GM19025 (cell line): ENCODE measurements around the gene PAGR1.
"Not testable (repeated sequence)": the region's sequence is repeated elsewhere in the genome, so short reads cannot be mapped to it uniquely, and the experiment has no call there.

Source experiments
- ATAC-seq: cut with Tn5 transposase; IDR thresholded peaks from one replicate; pipeline ENCODE4 v1.9.1; 2021; ENCODE audit warnings: mild to moderate bottlenecking, low read depth, moderate library complexity; ENCODE audit not compliant: unreplicated experiment

Gene PAGR1

DNA sequence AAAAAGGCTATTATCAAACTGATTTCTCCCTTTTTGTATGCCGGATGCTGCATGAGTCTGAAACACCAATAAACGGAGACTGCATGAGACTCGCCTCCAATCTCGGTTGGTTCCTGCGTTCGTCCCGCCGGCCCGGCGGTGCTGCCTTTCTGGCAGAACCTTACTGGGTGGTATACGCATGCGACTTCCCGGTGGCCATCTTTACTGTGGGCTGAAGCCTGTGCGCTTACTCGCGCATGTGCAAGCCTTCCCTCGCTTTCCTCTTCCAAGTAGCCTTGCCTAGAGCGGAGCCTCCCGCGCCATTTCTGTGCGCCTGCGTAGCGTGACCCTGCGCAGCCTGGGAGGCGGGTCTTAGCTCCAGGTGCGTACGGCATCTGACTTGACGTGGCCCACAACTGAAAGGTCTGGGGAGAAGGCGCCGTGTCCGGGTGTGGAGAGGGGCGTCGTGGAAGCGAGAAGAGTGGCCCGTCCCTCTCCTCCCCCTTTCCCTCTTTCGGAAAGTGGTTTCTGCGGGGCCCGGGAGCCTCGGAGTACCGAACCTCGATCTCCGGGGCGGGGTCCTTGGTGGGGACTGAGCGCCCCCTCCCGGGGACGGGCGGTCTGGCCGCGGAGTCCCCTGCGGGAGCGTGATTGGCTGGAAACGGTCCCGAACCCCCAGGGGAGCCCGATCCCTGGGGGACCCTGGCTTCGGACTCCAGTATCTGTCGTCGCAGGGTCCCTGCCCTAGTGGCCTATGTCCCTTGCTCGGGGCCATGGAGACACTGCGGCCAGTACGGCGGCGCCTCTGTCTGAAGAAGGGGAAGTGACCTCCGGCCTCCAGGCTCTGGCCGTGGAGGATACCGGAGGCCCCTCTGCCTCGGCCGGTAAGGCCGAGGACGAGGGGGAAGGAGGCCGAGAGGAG is at the start of gene PAGR1:
Gene PAGR1 (plus strand): TSS at position 360 of the 901 bp plus-strand sequence. CDS start 374 bp downstream, at position 734.
- peak; percentile 51 for ATAC-seq

- ATAC-seq: no peak
Measured at GRCh38 chr16:29766571-29766970, 49.4 kb upstream of the PAGR1 start.

GRCh38 chr16:29767062-29767461 is 48.9 kb upstream of the PAGR1 start:
- no peak for ATAC-seq

DNA sequence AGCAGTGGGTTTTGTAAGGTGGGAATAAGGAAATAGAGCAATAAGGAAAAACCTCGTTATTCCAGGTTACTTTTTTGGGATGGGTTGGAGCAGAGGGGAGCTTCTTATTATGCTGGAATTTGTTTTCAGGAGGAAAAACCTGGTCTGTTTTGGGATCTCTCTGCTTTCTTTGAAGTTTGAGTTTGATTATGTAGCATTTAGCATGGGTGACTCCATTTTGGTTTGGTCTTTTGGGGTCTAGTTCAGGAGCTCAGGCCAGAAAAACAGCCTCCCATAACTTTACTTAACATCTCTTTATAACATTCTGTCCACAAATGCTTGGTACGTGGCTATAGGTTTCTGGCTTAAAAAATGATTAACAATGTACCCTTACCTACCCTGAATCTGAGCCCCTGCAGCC is 46.4 kb upstream of the PAGR1 start:
- ATAC-seq: no peak

GRCh38 chr16:29770250-29770929 is 45.6 kb upstream of the PAGR1 start:
- ATAC-seq: no peak

GRCh38 chr16:29772330-29772729 is 43.6 kb upstream of the PAGR1 start:
- ATAC-seq: not testable (repeated sequence)

GRCh38 chr16:29774730-29775129 is 41.2 kb upstream of the PAGR1 start:
- no peak for ATAC-seq

DNA sequence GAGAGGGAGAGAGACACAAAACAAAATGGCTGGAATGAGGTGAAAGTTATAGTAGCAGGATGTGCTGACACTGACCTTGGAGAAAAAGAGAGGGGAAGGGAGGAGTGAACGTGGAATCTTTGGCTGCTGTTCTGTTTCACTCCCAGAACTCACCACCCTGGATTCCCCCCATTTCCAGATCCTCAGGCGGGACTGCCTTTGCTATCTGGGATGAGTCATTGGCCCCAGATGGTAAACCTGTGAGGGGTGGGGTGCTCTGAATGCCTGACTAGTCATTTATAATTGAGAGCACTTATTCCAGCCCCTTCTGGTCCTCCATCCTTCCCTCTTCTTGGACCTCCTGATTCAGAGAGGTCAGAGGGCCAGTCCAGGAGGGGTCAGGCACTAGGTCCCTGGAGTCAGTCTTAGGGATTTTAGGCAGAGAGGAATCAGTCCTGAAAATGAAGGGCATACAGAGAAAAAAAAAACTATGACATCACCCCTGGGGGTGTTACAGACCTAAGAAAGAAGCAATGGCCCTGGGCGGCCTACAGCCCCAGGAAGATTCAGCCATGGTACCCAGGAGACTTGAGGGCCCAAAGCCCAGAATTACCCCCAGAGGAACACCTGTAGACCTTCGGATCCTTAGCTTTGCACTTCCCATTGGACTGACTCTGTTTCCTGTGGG is 40.1 kb upstream of the PAGR1 start:
- ATAC-seq: no peak

DNA sequence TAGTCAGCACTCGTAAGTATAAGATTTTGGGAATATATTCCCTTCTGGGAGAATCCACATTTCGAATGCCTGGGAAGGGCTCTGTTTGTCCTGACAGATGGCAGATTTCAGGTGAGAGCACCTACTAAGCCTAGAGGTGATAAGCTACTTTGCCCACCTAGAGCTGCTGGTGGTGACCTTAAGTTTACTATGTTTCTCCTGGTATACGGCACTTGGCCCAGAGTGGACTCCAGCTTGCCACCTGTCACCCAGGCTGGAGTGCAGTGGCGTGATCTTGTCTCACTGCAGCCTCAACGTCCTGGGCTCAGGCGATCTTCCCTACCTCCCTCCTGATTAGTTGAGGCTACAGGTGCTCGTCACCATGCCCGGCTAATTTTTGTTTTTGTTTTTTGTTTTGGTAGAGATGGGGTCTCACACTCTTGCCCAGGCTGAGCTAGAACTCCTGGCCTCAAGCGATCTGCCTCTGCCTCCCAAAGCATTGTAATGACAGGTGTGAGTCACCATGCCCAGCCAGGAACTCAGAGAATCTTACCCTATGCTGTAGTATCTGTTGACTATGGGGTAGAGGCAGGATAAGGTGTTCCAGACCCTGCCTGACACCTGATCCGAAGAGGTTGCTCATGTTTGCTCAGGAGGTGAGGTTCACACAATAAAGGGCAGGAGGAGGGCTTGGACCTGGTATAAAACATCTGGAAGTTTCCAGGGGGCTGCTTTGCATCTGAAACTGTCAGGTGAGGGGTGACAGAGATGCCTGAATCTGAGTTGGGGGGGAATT is 38.2 kb upstream of the PAGR1 start, which contains the start of gene ZG16:
Gene ZG16 (plus strand): TSS at position 681 of the 775 bp plus-strand sequence. CDS start 1,011 bp downstream, outside the sequence.
- ATAC-seq: no peak

GRCh38 chr16:29779474-29779873 is 36.5 kb upstream of the PAGR1 start:
- no peak for ATAC-seq

DNA sequence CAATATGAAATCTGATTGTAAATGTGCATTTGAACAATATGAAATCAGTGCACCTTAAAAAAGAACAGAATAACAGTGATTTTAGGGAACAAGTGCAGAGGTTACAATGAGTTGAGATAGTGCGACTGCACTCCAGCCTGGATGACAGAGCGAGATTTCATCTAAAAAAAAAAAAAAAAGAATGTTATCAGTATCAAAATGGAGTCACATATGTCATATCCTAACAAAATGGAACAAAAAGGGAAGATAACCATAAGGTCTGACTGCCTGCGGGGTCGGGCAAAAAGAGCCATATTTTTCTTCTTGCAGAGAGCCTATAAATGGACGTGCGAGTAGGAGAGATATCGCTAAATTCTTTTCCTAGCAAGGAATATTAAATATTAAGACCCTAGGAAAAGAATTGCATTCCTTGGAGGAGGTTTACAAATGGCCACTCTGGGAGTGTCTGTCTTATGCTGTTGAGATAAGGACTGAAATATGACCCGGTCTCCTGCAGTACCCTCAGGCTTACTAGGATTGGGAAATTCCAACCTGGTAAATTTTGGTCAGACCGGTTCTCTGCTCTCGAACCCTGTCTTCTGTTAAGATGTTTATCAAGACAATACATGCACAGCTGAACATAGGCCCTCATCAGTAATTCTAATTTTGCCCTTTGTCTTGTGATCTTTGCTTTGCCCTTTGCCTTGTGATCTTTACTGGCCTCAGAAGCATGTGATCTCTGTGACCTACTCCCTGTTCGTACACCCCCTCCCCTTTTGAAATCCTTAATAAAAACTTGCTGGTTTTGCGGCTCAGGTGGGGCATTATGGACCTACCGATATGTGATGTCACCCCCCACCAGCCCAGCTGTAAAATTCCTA is 32.6 kb upstream of the PAGR1 start:
- not testable (repeated sequence) for ATAC-seq

DNA sequence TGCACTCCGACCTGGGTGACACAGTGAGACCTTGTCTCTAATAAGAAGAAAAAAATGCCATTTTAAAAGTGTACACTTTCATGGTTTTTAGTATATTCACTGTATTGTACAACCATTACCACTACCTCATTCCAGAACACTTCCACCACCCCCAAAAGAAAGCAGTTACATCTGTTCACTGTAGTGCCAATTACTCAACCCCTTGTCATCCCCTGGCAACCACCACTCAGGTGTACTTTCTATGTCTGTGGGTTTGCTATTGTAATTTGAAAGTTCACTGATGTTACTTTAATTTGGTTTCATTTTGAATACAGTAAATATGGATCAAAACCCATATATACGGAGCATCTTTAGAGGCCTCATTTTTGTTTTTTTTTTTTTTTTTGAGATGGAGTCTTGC is 31.8 kb upstream of the PAGR1 start:
- ATAC-seq: no peak

- no peak for ATAC-seq
Measured at GRCh38 chr16:29784901-29785500, 31.0 kb upstream of the PAGR1 start.

DNA sequence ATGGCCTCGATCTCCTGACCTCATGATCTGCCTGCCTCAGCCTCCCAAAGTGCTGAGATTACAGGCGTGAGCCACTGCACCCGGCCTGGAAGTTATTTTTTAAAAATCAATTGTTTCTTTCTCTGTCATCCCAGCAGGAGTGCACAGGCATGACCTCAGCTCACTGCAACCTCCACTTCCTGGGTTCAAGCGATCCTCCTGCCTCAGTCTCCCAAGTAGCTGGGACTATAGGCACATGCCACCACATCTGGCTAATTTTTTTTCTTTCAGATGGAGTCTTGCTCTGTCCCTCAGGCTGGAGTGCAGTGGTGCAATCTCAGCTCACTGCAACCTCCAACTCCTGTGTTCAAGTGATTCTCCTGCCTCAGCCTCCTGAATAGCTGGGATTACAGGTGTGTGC is 28.8 kb upstream of the PAGR1 start:
- ATAC-seq: not testable (repeated sequence)

DNA sequence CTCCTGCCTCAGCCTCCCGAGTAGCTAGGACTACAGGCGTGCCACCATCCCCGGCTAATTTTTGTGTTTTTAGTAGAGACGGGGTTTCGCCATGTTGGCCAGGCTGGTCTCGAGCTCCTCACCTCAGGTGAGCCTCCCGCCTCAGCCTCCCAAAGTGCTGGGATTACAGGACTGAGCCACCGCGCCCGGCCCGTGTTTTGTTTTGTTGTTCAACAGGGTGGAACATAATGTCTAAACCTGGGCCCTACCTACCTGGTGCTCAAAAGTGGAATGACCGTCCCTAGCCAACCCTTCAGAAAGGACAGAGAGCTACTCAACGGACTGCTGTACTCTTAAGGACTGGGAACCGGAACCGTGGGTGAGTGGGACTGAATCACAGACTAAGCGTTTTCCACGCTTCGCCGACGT is 26.2 kb upstream of the PAGR1 start:
- no peak for ATAC-seq

GRCh38 chr16:29790183-29790948 is 25.6 kb upstream of the PAGR1 start, which contains the start of gene KIF22:
Gene KIF22, plus strand, starts transcription at chr16:29790751. Its CDS starts 9 bp downstream, at chr16:29790760.
- ATAC-seq: peak; percentile 94

DNA sequence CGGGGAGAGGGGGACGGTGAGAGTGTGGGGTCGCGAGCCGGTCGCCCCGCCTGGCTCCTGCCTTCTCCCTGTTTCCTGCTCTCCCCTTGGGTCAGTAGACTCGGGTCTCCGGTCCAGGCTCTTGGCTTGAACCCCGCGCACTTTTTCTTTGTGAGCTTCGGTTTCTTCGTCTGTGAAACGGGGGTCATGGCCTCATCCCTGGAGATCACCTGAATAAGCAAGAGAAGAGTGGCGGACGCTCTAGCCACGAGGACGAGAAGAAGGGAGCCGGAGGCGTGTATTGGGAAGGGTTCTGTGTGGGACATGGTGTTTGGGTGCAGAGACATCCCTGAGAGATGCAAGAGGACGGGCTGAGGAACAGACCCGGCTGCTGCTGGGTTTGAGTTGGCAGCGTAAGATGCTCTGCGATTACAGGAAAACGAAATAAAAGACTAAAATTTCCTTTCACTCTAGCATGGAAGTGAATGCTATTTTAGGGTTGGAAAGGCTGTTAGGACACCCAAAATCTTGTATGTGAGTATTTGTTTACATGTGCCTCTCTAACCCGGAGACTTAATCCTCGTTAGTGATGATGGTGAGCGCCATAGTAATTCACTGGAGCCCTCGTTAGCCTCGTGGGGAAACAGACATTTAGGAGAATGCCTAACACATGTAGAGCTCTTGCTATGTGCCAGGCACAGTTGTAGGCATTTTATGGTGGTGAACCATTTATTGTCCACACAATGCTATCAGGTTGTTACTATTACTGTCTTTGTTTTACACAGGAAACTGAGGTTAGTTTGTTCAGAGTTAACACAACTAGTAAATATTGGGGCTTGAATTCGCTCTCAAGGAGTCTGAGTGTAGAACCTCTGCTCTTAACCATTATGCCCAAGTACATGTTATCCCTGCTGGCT is 24.8 kb upstream of the PAGR1 start:
- ATAC-seq: no peak
